Measurements from ENCODE around the gene PLBD2.

The PLBD2 gene

GRCh38 chr12:113333877-113334785 is 24.3 kb upstream of the PLBD2 start:
- H3K27me3 ChIP-seq (ENCODE audit: control insufficient read depth in 2 of 2, insufficient read depth in 2 of 2, low read length in 2 of 2), result no peaks in the 10 kb centered on the region
- H3K9ac ChIP-seq (ENCODE audit: low read depth in 1 of 2, low read length in 2 of 2), result peak overlapping the region; percentile 91 to 94
- H3K36me3 ChIP-seq (ENCODE audit: control insufficient read depth in 2 of 2, insufficient read depth in 2 of 2, low read length in 2 of 2), result peaks cover 21 to 22% of the 10 kb centered on the region in 2 donors
- peak overlapping the region; percentile 84 to 98 for H3K4me3 ChIP-seq (ENCODE audit: low read length in 2 of 2)
- H3K9me3 ChIP-seq (ENCODE audit: control insufficient read depth in 2 of 2, low read length in 2 of 2), result no peaks in the 10 kb centered on the region
- H3K4me1 ChIP-seq (ENCODE audit: control insufficient read depth in 2 of 2, insufficient read depth in 2 of 2, low read length in 2 of 2), result peaks cover 9 to 14% of the 10 kb centered on the region in 2 donors
- peak overlapping the region; percentile 75 to 82 for H3K27ac ChIP-seq (ENCODE audit: low read depth in 2 of 2, low read length in 2 of 2)

GRCh38 chr12:113334786-113335539 is 23.4 kb upstream of the PLBD2 start, which contains the start of gene SLC8B1:
Gene SLC8B1 (minus strand): TSS chr12:113335109. CDS start chr12:113332878, 2,231 bp downstream.
- Histone ChIP-seq H3K36me3 (ENCODE audit: control insufficient read depth in 2 of 2, insufficient read depth in 2 of 2, low read length in 2 of 2) (peaks cover 15% of the 10 kb centered on the region in 2 donors), H3K9ac (ENCODE audit: low read depth in 1 of 2, low read length in 2 of 2) (peak within 1 kb of the TSS; percentile 91 to 94), H3K9me3 (ENCODE audit: control insufficient read depth in 2 of 2, low read length in 2 of 2) (no peaks in the 10 kb centered on the region), H3K4me3 (ENCODE audit: low read length in 2 of 2) (peak within 1 kb of the TSS; percentile 84 to 98), H3K27ac (ENCODE audit: low read depth in 2 of 2, low read length in 2 of 2) (peak within 1 kb of the TSS; percentile 75 to 82), H3K27me3 (ENCODE audit: control insufficient read depth in 2 of 2, insufficient read depth in 2 of 2, low read length in 2 of 2) (no peaks in the 10 kb centered on the region), H3K4me1 (ENCODE audit: control insufficient read depth in 2 of 2, insufficient read depth in 2 of 2, low read length in 2 of 2) (peaks cover 9 to 14% of the 10 kb centered on the region in 2 donors)

GRCh38 chr12:113339540-113339939 is 18.8 kb upstream of the PLBD2 start:
- H3K4me1 ChIP-seq (ENCODE audit: control insufficient read depth in 2 of 2, insufficient read depth in 2 of 2, low read length in 2 of 2), result peaks cover 0 to 7% of the 10 kb centered on the region in 2 donors
- H3K9ac ChIP-seq (ENCODE audit: low read depth in 1 of 2, low read length in 2 of 2), result no peak overlapping the region
- no peaks in the 10 kb centered on the region for H3K9me3 ChIP-seq (ENCODE audit: control insufficient read depth in 2 of 2, low read length in 2 of 2)
- H3K4me3 ChIP-seq (ENCODE audit: low read length in 2 of 2), result no peak overlapping the region
- no peak overlapping the region for H3K27ac ChIP-seq (ENCODE audit: low read depth in 2 of 2, low read length in 2 of 2)
- H3K36me3 ChIP-seq (ENCODE audit: control insufficient read depth in 2 of 2, insufficient read depth in 2 of 2, low read length in 2 of 2), result no peaks in the 10 kb centered on the region
- no peaks in the 10 kb centered on the region for H3K27me3 ChIP-seq (ENCODE audit: control insufficient read depth in 2 of 2, insufficient read depth in 2 of 2, low read length in 2 of 2)

GRCh38 chr12:113340061-113340460 is 18.3 kb upstream of the PLBD2 start:
- Histone ChIP-seq H3K9me3 (ENCODE audit: control insufficient read depth in 2 of 2, low read length in 2 of 2) (no peaks in the 10 kb centered on the region), H3K4me3 (ENCODE audit: low read length in 2 of 2) (no peak overlapping the region), H3K27ac (ENCODE audit: low read depth in 2 of 2, low read length in 2 of 2) (no peak overlapping the region), H3K4me1 (ENCODE audit: control insufficient read depth in 2 of 2, insufficient read depth in 2 of 2, low read length in 2 of 2) (peaks cover 0 to 5% of the 10 kb centered on the region in 2 donors), H3K27me3 (ENCODE audit: control insufficient read depth in 2 of 2, insufficient read depth in 2 of 2, low read length in 2 of 2) (no peaks in the 10 kb centered on the region), H3K9ac (ENCODE audit: low read depth in 1 of 2, low read length in 2 of 2) (no peak overlapping the region), H3K36me3 (ENCODE audit: control insufficient read depth in 2 of 2, insufficient read depth in 2 of 2, low read length in 2 of 2) (no peaks in the 10 kb centered on the region)

GRCh38 chr12:113341535-113341934 is 16.9 kb upstream of the PLBD2 start:
- Histone ChIP-seq H3K27me3 (ENCODE audit: control insufficient read depth in 2 of 2, insufficient read depth in 2 of 2, low read length in 2 of 2) (no peaks in the 10 kb centered on the region), H3K9ac (ENCODE audit: low read depth in 1 of 2, low read length in 2 of 2) (no peak overlapping the region), H3K9me3 (ENCODE audit: control insufficient read depth in 2 of 2, low read length in 2 of 2) (no peaks in the 10 kb centered on the region), H3K27ac (ENCODE audit: low read depth in 2 of 2, low read length in 2 of 2) (no peak overlapping the region), H3K36me3 (ENCODE audit: control insufficient read depth in 2 of 2, insufficient read depth in 2 of 2, low read length in 2 of 2) (no peaks in the 10 kb centered on the region), H3K4me3 (ENCODE audit: low read length in 2 of 2) (no peak overlapping the region), H3K4me1 (ENCODE audit: control insufficient read depth in 2 of 2, insufficient read depth in 2 of 2, low read length in 2 of 2) (no peaks in the 10 kb centered on the region)

- Histone ChIP-seq H3K27me3 (ENCODE audit: control insufficient read depth in 2 of 2, insufficient read depth in 2 of 2, low read length in 2 of 2) (no peaks in the 10 kb centered on the region), H3K36me3 (ENCODE audit: control insufficient read depth in 2 of 2, insufficient read depth in 2 of 2, low read length in 2 of 2) (no peaks in the 10 kb centered on the region), H3K4me3 (ENCODE audit: low read length in 2 of 2) (no peak overlapping the region), H3K27ac (ENCODE audit: low read depth in 2 of 2, low read length in 2 of 2) (no peak overlapping the region), H3K4me1 (ENCODE audit: control insufficient read depth in 2 of 2, insufficient read depth in 2 of 2, low read length in 2 of 2) (no peaks in the 10 kb centered on the region), H3K9me3 (ENCODE audit: control insufficient read depth in 2 of 2, low read length in 2 of 2) (no peaks in the 10 kb centered on the region), H3K9ac (ENCODE audit: low read depth in 1 of 2, low read length in 2 of 2) (no peak overlapping the region)
Measured at GRCh38 chr12:113345318-113345717, 13.1 kb upstream of the PLBD2 start.

GRCh38 chr12:113346353-113346752 is 12.0 kb upstream of the PLBD2 start:
- Histone ChIP-seq H3K27ac (ENCODE audit: low read depth in 2 of 2, low read length in 2 of 2) (no peak overlapping the region), H3K36me3 (ENCODE audit: control insufficient read depth in 2 of 2, insufficient read depth in 2 of 2, low read length in 2 of 2) (no peaks in the 10 kb centered on the region), H3K9ac (ENCODE audit: low read depth in 1 of 2, low read length in 2 of 2) (no peak overlapping the region), H3K27me3 (ENCODE audit: control insufficient read depth in 2 of 2, insufficient read depth in 2 of 2, low read length in 2 of 2) (no peaks in the 10 kb centered on the region), H3K9me3 (ENCODE audit: control insufficient read depth in 2 of 2, low read length in 2 of 2) (no peaks in the 10 kb centered on the region), H3K4me3 (ENCODE audit: low read length in 2 of 2) (no peak overlapping the region), H3K4me1 (ENCODE audit: control insufficient read depth in 2 of 2, insufficient read depth in 2 of 2, low read length in 2 of 2) (no peaks in the 10 kb centered on the region)

GRCh38 chr12:113347107-113347506 is 11.3 kb upstream of the PLBD2 start:
- H3K9ac ChIP-seq (ENCODE audit: low read depth in 1 of 2, low read length in 2 of 2), result no peak overlapping the region
- no peak overlapping the region for H3K4me3 ChIP-seq (ENCODE audit: low read length in 2 of 2)
- H3K27ac ChIP-seq (ENCODE audit: low read depth in 2 of 2, low read length in 2 of 2), result no peak overlapping the region
- H3K9me3 ChIP-seq (ENCODE audit: control insufficient read depth in 2 of 2, low read length in 2 of 2), result no peaks in the 10 kb centered on the region
- H3K36me3 ChIP-seq (ENCODE audit: control insufficient read depth in 2 of 2, insufficient read depth in 2 of 2, low read length in 2 of 2), result no peaks in the 10 kb centered on the region
- no peaks in the 10 kb centered on the region for H3K4me1 ChIP-seq (ENCODE audit: control insufficient read depth in 2 of 2, insufficient read depth in 2 of 2, low read length in 2 of 2)
- H3K27me3 ChIP-seq (ENCODE audit: control insufficient read depth in 2 of 2, insufficient read depth in 2 of 2, low read length in 2 of 2), result no peaks in the 10 kb centered on the region

GRCh38 chr12:113347892-113348291 is 10.5 kb upstream of the PLBD2 start:
- Histone ChIP-seq H3K9ac (ENCODE audit: low read depth in 1 of 2, low read length in 2 of 2) (no peak overlapping the region), H3K27me3 (ENCODE audit: control insufficient read depth in 2 of 2, insufficient read depth in 2 of 2, low read length in 2 of 2) (no peaks in the 10 kb centered on the region), H3K27ac (ENCODE audit: low read depth in 2 of 2, low read length in 2 of 2) (no peak overlapping the region), H3K36me3 (ENCODE audit: control insufficient read depth in 2 of 2, insufficient read depth in 2 of 2, low read length in 2 of 2) (no peaks in the 10 kb centered on the region), H3K4me3 (ENCODE audit: low read length in 2 of 2) (no peak overlapping the region), H3K4me1 (ENCODE audit: control insufficient read depth in 2 of 2, insufficient read depth in 2 of 2, low read length in 2 of 2) (no peaks in the 10 kb centered on the region), H3K9me3 (ENCODE audit: control insufficient read depth in 2 of 2, low read length in 2 of 2) (no peaks in the 10 kb centered on the region)
